T-helper 1 cell treated with Interleukin-12 subunit alpha and Interleukin-12 subunit beta and Interleukin-4 antibody, amounts not matched to agents 30 ng/mL and 1 ng/mL, for 36 hours (primary cell): Measurements from ENCODE around the gene APLN. TPM values are rescaled to one million over a fixed set of nuclear protein-coding genes. Genes with fewer than 3 reads are reported as not detected.

Source experiments
- intact Hi-C: fragments of 100-400 bp; cut with micrococcal nuclease; formaldehyde crosslinking; loops from one replicate; pipeline ENCODE4 v1.15.1; 2024
- total RNA-seq: library from RNA; stranded (reverse); gene quantifications from 2 replicates; pipeline ENCODE4 v1.2.3, GENCODE V29; 2022

Gene APLN
- total RNA-seq, 1 donor from 2014 or later: 0.07 TPM

GRCh38 chrX:129599996-129600395 is 54.8 kb downstream of the APLN start:
- intact Hi-C loops: loop anchor here (5.0 kb wide), 2 partner anchors 382 to 572 kb away; partner anchors contain the start of genes BCORL1 and RAB33A

- intact Hi-C loops: no loop called here
Observed at GRCh38 chrX:129599499-129599898, 55.3 kb downstream of the APLN start.

GRCh38 chrX:129597905-129598304 is 56.9 kb downstream of the APLN start:
- intact Hi-C loops: no loop called here

- intact Hi-C loops: no loop called here
Observed at GRCh38 chrX:129596077-129596476, 58.7 kb downstream of the APLN start.

Other genes starting within 250 kb of the APLN start
- gene SMARCA1, start 131.5 kb downstream of the APLN start, total RNA-seq: not detected in 2 replicates
- gene OCRL, start 114.7 kb downstream of the APLN start, total RNA-seq: 2.4 and 2.6 TPM in 2 replicates
- gene XPNPEP2, start 84.0 kb upstream of the APLN start, total RNA-seq: 0.61 and 0.88 TPM in 2 replicates
- 301 and 308 TPM in 2 replicates for gene SASH3, start 125.0 kb upstream of the APLN start, total RNA-seq
- 6.7 and 7.0 TPM in 2 replicates for gene ZDHHC9, start 188.9 kb upstream of the APLN start, total RNA-seq